K562 (cell line): ENCODE results near the gene SH3GLB2. TPM values are rescaled to one million over a fixed set of nuclear protein-coding genes. Genes with fewer than 3 reads are reported as not detected.

Experiments used
- ATAC-seq: fragments of 200-7000 bp; cut with Tn5 transposase; 3 replicates; pipeline ENCODE4 v1.9.1; 2020; ENCODE audit warnings: moderate library complexity
- BruUV-seq: library from RNA; stranded (reverse); fragments of 400-500 nt; replicated peaks from 2 replicates; lab custom pipeline; 2021; lab: Mats Ljungman, UMichigan
- CTCF ChIA-PET: fragments of 300-600 bp; formaldehyde crosslinking; extraction: SDS; loops from one replicate; lab custom pipeline; 2021; ENCODE audit warnings: low intra/inter-chr PET ratio; lab: Yijun Ruan, JAX
- POLR2A ChIA-PET: fragments of 300-600, 350-650 bp; sonication (Branson Sonifier 250); formaldehyde crosslinking; extraction: SDS; loops from one replicate; lab custom pipeline; 2021; ENCODE audit warnings: antibody characterized with exemption, inconsistent platforms; lab: Yijun Ruan, JAX
- DNase-seq, 4 experiments: peaks; one replicate each; pipeline versions ENCODE4 v3.0.0 to v3.0.0-alpha.2; 2011 to 2018; ENCODE audit warnings: low spot score in 3 of 4, mixed read lengths in 3 of 4; ENCODE audit errors: extremely low read depth in 1 of 4
- FAIRE-seq: peaks from 2 replicates; lab custom pipeline; 2011; peaks lifted over from hg19 to GRCh38; lab: Jason Lieb, UNC
- H2AFZ ChIP-seq: 2 replicates; pipeline ENCODE4 v1.6.0; 2011; ENCODE audit warnings: low read depth, low read length, control low read depth, inconsistent platforms
- H3K27ac ChIP-seq: fragments of 200-600 bp; 3 replicates; pipeline ENCODE4 v1.8.0; 2011; ENCODE audit warnings: low read depth, mild to moderate bottlenecking, control low read depth, inconsistent platforms, low read length, moderate library complexity, mixed read lengths; ENCODE audit errors: extremely low read depth
- H3K27me3 ChIP-seq, 2 experiments: fragments of 300-600 bp in 1 of 2; 2 replicates in 1 of 2; 3 replicates in 1 of 2; pipeline versions ENCODE4 v1.6.0 to v1.8.0; 2011; ENCODE audit warnings: inconsistent platforms in 2 of 2, low read length in 2 of 2, mild to moderate bottlenecking in 1 of 2, mixed read lengths in 1 of 2, moderate library complexity in 1 of 2; ENCODE audit not compliant: control insufficient read depth in 2 of 2, insufficient read depth in 2 of 2
- H3K36me3 ChIP-seq: fragments of 300-600 bp; 3 replicates; pipeline ENCODE4 v1.8.0; 2011; ENCODE audit warnings: mild to moderate bottlenecking, low read length, inconsistent platforms; ENCODE audit not compliant: control insufficient read depth, insufficient read depth
- H3K4me1 ChIP-seq, 2 experiments: fragments of 200-600 bp in 1 of 2; replicated peaks in 1 of 2; 2 replicates in 1 of 2; 3 replicates in 1 of 2; pipeline versions ENCODE4 v1.5.1 to v1.8.0; 2011; ENCODE audit warnings: inconsistent platforms in 2 of 2, low read length in 2 of 2, mild to moderate bottlenecking in 1 of 2, mixed read lengths in 1 of 2, moderate library complexity in 1 of 2; ENCODE audit not compliant: control insufficient read depth in 2 of 2, insufficient read depth in 2 of 2
- H3K4me2 ChIP-seq: 2 replicates; pipeline ENCODE4 v1.6.1; 2011; ENCODE audit warnings: low read length, control low read depth, inconsistent platforms, mixed read lengths; ENCODE audit not compliant: insufficient read depth
- H3K4me3 ChIP-seq: fragments of 200-600 bp; sonication (generic), shearing (Covaris generic); 2 replicates; pipeline ENCODE4 v1.5.1; 2016; ENCODE audit warnings: control low read depth, inconsistent platforms
- H3K79me2 ChIP-seq: fragments of 200-600 bp; 3 replicates; pipeline ENCODE4 v1.8.0; 2011; ENCODE audit warnings: low read length, inconsistent platforms; ENCODE audit not compliant: control insufficient read depth, insufficient read depth
- H3K9ac ChIP-seq, 2 experiments: 2 replicates each; pipeline versions ENCODE4 v1.6.0 to v1.6.1; 2011; ENCODE audit warnings: low read depth in 2 of 2, low read length in 2 of 2, control low read depth in 1 of 2, inconsistent platforms in 1 of 2, mild to moderate bottlenecking in 1 of 2, mixed read lengths in 1 of 2; ENCODE audit not compliant: insufficient read depth in 1 of 2
- H3K9me1 ChIP-seq: one replicate; pipeline ENCODE4 v1.6.0; 2011; ENCODE audit warnings: inconsistent platforms, mild to moderate bottlenecking, low read length, moderate library complexity; ENCODE audit not compliant: control insufficient read depth, insufficient read depth
- H3K9me3 ChIP-seq: replicated peaks from 2 replicates; pipeline ENCODE4 v1.5.1; 2011; ENCODE audit warnings: low read depth, low read length, inconsistent platforms; ENCODE audit not compliant: control insufficient read depth, insufficient read depth
- H4K20me1 ChIP-seq: replicated peaks from 2 replicates; pipeline ENCODE4 v1.6.1; 2011; ENCODE audit warnings: low read length, inconsistent platforms, mixed read lengths; ENCODE audit not compliant: control insufficient read depth, insufficient read depth
- CREM ChIP-seq: IDR thresholded peaks from 2 replicates; pipeline ENCODE4 v1.6.1; 2014; ENCODE audit warnings: antibody characterized with exemption, low read depth
- ELF4 ChIP-seq: fragments of 450-650 bp; formaldehyde crosslinking; IDR thresholded peaks from 2 replicates; pipeline ENCODE4 v1.4.0; 2022; ENCODE audit warnings: missing genetic modification characterization
- GABPB2 ChIP-seq: fragments of 250-450 bp; sonication (Bioruptor Pico); conservative IDR thresholded peaks from 2 replicates; pipeline ENCODE4 v1.5.1; 2021; ENCODE audit warnings: mild to moderate bottlenecking
- NR4A1 ChIP-seq, 2 experiments: fragments of 250-450 bp in 1 of 2; fragments of 450-650 bp in 1 of 2; sonication (Bioruptor Pico) in 1 of 2; IDR thresholded peaks; 2 replicates each; pipeline versions ENCODE4 v1.4.0 to v1.6.1; 2016 to 2020; ENCODE audit warnings: mild to moderate bottlenecking in 2 of 2, missing compliant biosample characterization in 1 of 2, missing genetic modification characterization in 1 of 2, moderate library complexity in 1 of 2
- POLR2A ChIP-seq: fragments of 450-650 bp; conservative IDR thresholded peaks from 2 replicates; pipeline ENCODE4 v1.6.1; 2016
- POLR2AphosphoS2 ChIP-seq: IDR thresholded peaks from 2 replicates; pipeline ENCODE4 v1.6.1; 2012; ENCODE audit warnings: low read length, improper control_type of control experiment
- POLR2G ChIP-seq: fragments of 200-400 bp; formaldehyde crosslinking; IDR thresholded peaks from 2 replicates; pipeline ENCODE4 v1.6.1; 2017; ENCODE audit warnings: low read depth, mild to moderate bottlenecking, antibody characterized with exemption, low read length, moderate library complexity
- RBM22 ChIP-seq: fragments of 200-400 bp; formaldehyde crosslinking; IDR thresholded peaks from 2 replicates; pipeline ENCODE4 v1.6.1; 2018; ENCODE audit warnings: low read length, low read depth; ENCODE audit not compliant: poor library complexity, severe bottlenecking
- SIN3A ChIP-seq, 2 experiments: fragments of 150-350 bp in 1 of 2; IDR thresholded peaks; 2 replicates each; pipeline ENCODE4 v1.6.1; 2011 to 2016; ENCODE audit warnings: borderline replicate concordance in 2 of 2, low read depth in 2 of 2, low read length in 2 of 2, mild to moderate bottlenecking in 2 of 2, moderate library complexity in 2 of 2; ENCODE audit not compliant: control insufficient read depth in 1 of 2
- SUPT5H ChIP-seq: fragments of 450-650 bp; IDR thresholded peaks from 2 replicates; pipeline ENCODE4 v1.6.1; 2016
- YBX1 ChIP-seq: fragments of 450-650 bp; IDR thresholded peaks from 2 replicates; pipeline ENCODE4 v1.7.1; 2016; ENCODE audit warnings: mild to moderate bottlenecking
- ZFP1 ChIP-seq: fragments of 450-650 bp; formaldehyde crosslinking; IDR thresholded peaks from 2 replicates; pipeline ENCODE4 v1.4.0; 2020; ENCODE audit warnings: mild to moderate bottlenecking, mixed read lengths
- ZNF12 ChIP-seq: sonication (generic); formaldehyde crosslinking; IDR thresholded peaks from 2 replicates; pipeline ENCODE4 v1.4.0; 2020; ENCODE audit warnings: mild to moderate bottlenecking, missing genetic modification reagents
- WGBS: fragments of 100-300 bp; shearing (Covaris generic); methylation state at CpG from one replicate; pipeline ENCODE4 v1.1.6; 2016; ENCODE audit warnings: low coverage, mixed read lengths; ENCODE audit not compliant: insufficient coverage; ENCODE audit errors: missing lambda C conversion rate; 5-methylcytosine and 5-hydroxymethylcytosine counted together
- in situ Hi-C: fragments of 300-500 bp; cut with MboI; formaldehyde crosslinking; loops from 4 replicates; pipeline ENCODE4 v1.15.0; 2018; ENCODE audit warnings: inconsistent platforms, mixed read lengths
- intact Hi-C: fragments of 100-400 bp; cut with micrococcal nuclease; formaldehyde crosslinking; loops from 2 replicates; pipeline ENCODE4 v1.14.2; 2022
- polyA plus RNA-seq, 8 experiments: library from polyadenylated mRNA; depleted of rRNA in 4 of 8; stranded (reverse) in 5 of 8; unstranded in 3 of 8; fragments of >200 nt; fragmentation: Nextera tagmentation in 2 of 8; fragmentation: Illumina TruSeq in 1 of 8; extraction: Ambion mirVana in 2 of 8; extraction: Trizol in 1 of 8; gene quantifications; 2 replicates each; pipeline versions ENCODE4 v1.2.1 to v1.2.3, GENCODE V29; 2011 to 2014; ENCODE audit warnings: inconsistent platforms in 1 of 8, missing spikeins in 1 of 8
- total RNA-seq, 7 experiments: library from RNA; depleted of rRNA in 6 of 7; stranded (reverse); fragments of >200 nt in 6 of 7; fragmentation: Illumina TruSeq in 2 of 7; extraction: Trizol in 2 of 7; gene quantifications; 2 replicates each; pipeline versions ENCODE4 v1.2.1 to v1.2.3, GENCODE V29; 2011 to 2021; ENCODE audit warnings: low replicate concordance in 1 of 7
- TF ChIP-seq, protein P1 (sequence below): sonication (generic); formaldehyde crosslinking; IDR thresholded peaks from 2 replicates; pipeline ENCODE4 v1.9.0; 2022; ENCODE audit warnings: mild to moderate bottlenecking, missing genetic modification reagents
- TF ChIP-seq, protein P2 (sequence below): fragments of 250-450 bp; sonication (Bioruptor Pico); IDR thresholded peaks from 2 replicates; pipeline ENCODE4 v1.4.0; 2020; ENCODE audit warnings: mild to moderate bottlenecking, moderate library complexity, borderline replicate concordance

Gene SH3GLB2
- total and polyA plus RNA-seq, 9 of the 15 experiments (the other 6 are each of a cell fraction or from before 2014, with no cell fraction given): 0.20 to 118 (median 58.8) TPM

DNA sequence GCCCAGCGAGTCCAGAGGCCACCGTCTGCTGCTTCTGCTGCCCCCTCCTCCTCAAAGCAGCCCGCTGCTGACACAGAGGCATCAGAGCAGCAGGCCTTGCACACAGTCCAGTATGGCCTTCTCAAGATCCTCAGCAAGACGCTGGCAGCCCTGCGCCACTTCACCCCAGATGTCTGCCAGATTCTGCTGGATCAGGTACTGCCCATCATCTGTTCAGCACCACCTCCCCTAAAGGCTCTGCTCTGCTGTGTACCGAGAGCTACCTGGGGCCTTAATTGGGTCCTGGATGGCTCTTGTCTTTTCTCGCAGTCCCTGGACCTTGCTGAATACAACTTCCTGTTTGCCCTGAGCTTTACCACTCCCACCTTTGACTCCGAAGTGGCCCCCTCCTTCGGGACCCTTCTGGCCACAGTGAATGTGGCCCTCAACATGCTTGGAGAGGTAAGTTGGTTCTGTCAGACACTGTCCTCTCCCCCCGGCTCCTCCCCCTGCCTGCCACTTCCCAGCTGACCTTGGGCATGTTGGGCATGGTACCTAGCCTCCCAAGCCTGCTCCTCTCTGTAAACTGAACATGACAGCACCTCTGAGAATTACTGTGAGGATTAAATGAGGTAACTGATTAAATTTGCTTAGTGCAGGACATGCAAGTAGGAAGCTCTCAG, 22.7 kb downstream of the SH3GLB2 start:
- Histone ChIP-seq H3K9me1 (no peaks in the 10 kb centered on the region), H3K4me2 (no peak overlapping the region), H3K79me2 (no peaks in the 10 kb centered on the region)
- ChIA-PET CTCF (interaction anchor here (0.6 kb wide), 1 partner anchor 297 kb away, joined by 3 read pairs; no protein-coding TSS in a partner anchor), POLR2A (interaction anchor here (0.5 to 1.7 kb wide), 10 partner anchors 9 to 923 kb away, joined by 3 to 7 read pairs (median 3); no protein-coding TSS in a partner anchor)
- no peak for ATAC-seq
- no TSS peak for BruUV-seq
- TF ChIP-seq ZFP1 (no peak), CREM (no peak), GABPB2 (no peak), RBM22 (peak; percentile 62), SIN3A (IDR thresholded peaks at IDR 0.05; ENCODE audit: borderline replicate concordance in 2 of 2, control insufficient read depth in 1 of 2, low read depth in 2 of 2, low read length in 2 of 2) (no peak), POLR2G (peak; percentile 61), POLR2A (peak; percentile 28; the same call in 1 of the 2 replicates), YBX1 (no peak), ELF4 (CRISPR knock-in tag) (no peak), ZNF12 (CRISPR knock-in tag) (no peak), POLR2AphosphoS2 (0 out of 2 replicates have a peak, but pooled peaks have one; percentile 52), NR4A1 (CRISPR knock-in tag; IDR thresholded peaks at IDR 0.05) (no peak), NR4A1 (tag; IDR thresholded peaks at IDR 0.05) (no peak), SUPT5H (peak; percentile 46; the same call in 1 of the 2 replicates)
- TF ChIP-seq, protein P1, sequence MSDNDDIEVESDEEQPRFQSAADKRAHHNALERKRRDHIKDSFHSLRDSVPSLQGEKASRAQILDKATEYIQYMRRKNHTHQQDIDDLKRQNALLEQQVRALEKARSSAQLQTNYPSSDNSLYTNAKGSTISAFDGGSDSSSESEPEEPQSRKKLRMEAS (CRISPR knock-in tag): no peak
- TF ChIP-seq, protein P2, sequence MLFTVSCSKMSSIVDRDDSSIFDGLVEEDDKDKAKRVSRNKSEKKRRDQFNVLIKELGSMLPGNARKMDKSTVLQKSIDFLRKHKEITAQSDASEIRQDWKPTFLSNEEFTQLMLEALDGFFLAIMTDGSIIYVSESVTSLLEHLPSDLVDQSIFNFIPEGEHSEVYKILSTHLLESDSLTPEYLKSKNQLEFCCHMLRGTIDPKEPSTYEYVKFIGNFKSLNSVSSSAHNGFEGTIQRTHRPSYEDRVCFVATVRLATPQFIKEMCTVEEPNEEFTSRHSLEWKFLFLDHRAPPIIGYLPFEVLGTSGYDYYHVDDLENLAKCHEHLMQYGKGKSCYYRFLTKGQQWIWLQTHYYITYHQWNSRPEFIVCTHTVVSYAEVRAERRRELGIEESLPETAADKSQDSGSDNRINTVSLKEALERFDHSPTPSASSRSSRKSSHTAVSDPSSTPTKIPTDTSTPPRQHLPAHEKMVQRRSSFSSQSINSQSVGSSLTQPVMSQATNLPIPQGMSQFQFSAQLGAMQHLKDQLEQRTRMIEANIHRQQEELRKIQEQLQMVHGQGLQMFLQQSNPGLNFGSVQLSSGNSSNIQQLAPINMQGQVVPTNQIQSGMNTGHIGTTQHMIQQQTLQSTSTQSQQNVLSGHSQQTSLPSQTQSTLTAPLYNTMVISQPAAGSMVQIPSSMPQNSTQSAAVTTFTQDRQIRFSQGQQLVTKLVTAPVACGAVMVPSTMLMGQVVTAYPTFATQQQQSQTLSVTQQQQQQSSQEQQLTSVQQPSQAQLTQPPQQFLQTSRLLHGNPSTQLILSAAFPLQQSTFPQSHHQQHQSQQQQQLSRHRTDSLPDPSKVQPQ: no peak
- TF ChIP-seq, all 486 proteins: peak for 5
- Histone ChIP-seq H4K20me1 (peaks cover 17% of the 10 kb centered on the region), H3K4me3 (no peak overlapping the region), H3K9ac (no peak overlapping the region), H3K27ac (0 out of 3 replicates have a peak overlapping the region, but pooled peaks have one; percentile 6), H3K27me3 (no peaks in the 10 kb centered on the region), H3K4me1 (peaks cover 0 to 33% of the 10 kb centered on the region in 2 experiments; a peak in 3 of 5 replicates), H2AFZ (no peak overlapping the region), H3K36me3 (peaks cover 93% of the 10 kb centered on the region), H3K9me3 (no peaks in the 10 kb centered on the region)
- in situ Hi-C loops: no loop called here
- no peak for DNase-seq
- 94% methylated on average over 10 of the region's 10 CpGs for whole genome bisulfite sequencing
- no peak for FAIRE-seq
- intact Hi-C loops: loop anchor here (5.0 kb wide), 1 partner anchor 273 kb away; no protein-coding TSS in a partner anchor
